HCT116 (cell line): Measurements from ENCODE around the gene KCTD19. TPM values are rescaled to one million over a fixed set of nuclear protein-coding genes. Genes with fewer than 3 reads are reported as not detected.

Experiments used
- ATAC-seq: fragments of 200-7000 bp; cut with Tn5 transposase; 2 replicates; pipeline ENCODE4 v1.9.1; 2020; ENCODE audit warnings: mild to moderate bottlenecking, moderate library complexity
- BruUV-seq: library from RNA; stranded (reverse); fragments of 400-500 nt; replicated peaks from 2 replicates; lab custom pipeline; 2021; lab: Mats Ljungman, UMichigan
- CTCF ChIA-PET: fragments of 300-600 bp; sonication (Branson Sonifier 250); formaldehyde crosslinking; loops from one replicate; lab custom pipeline; 2021; ENCODE audit warnings: antibody characterized with exemption; lab: Charles Lee
- POLR2A ChIA-PET: fragments of 300-600, 350-600 bp; sonication (Branson Sonifier 250); formaldehyde crosslinking; loops from one replicate; lab custom pipeline; 2021; ENCODE audit warnings: antibody characterized with exemption; lab: Charles Lee
- RAD21 ChIA-PET, 2 experiments: fragments of 300-600 bp; sonication (Branson Sonifier 250); formaldehyde crosslinking; loops; one replicate each; lab custom pipeline; 2023; ENCODE audit warnings: low total read pairs in 2 of 2; ENCODE audit not compliant: uncharacterized antibody in 2 of 2, unreplicated experiment in 2 of 2, low non-redundant PET in 1 of 2; lab: Charles Lee
- DNase-seq: peaks from one replicate; pipeline ENCODE4 v3.0.0-alpha.2; 2010; ENCODE audit warnings: low read depth, low spot score
- H2AFZ ChIP-seq: fragments of 200-600 bp; shearing (Covaris generic), sonication (generic); 2 replicates; pipeline ENCODE4 v1.6.1; 2017; ENCODE audit warnings: low read depth, mixed run types, mixed read lengths, antibody characterized with exemption, low read length; ENCODE audit not compliant: poor library complexity, severe bottlenecking
- H3K27ac ChIP-seq: 2 replicates; pipeline ENCODE4 v1.5.1; 2012; ENCODE audit warnings: low read depth, low read length
- H3K27me3 ChIP-seq: fragments of 200-600 bp; sonication (generic); 2 replicates; pipeline ENCODE4 v1.6.1; 2016; ENCODE audit warnings: mixed run types, low read length, mixed read lengths; ENCODE audit not compliant: insufficient read depth
- H3K36me3 ChIP-seq, 2 experiments: fragments of 200-500 bp in 1 of 2; fragments of 200-600 bp in 1 of 2; sonication (Bioruptor generic) in 1 of 2; sonication (generic) in 1 of 2; 2 replicates each; pipeline versions ENCODE4 v1.5.1 to v1.6.1; 2014 to 2016; ENCODE audit warnings: low read length in 2 of 2, inconsistent platforms in 1 of 2, mixed read lengths in 1 of 2, mixed run types in 1 of 2; ENCODE audit not compliant: insufficient read depth in 2 of 2, control insufficient read depth in 1 of 2
- H3K4me1 ChIP-seq, 2 experiments: fragments of 200-600 bp in 1 of 2; sonication (generic) in 1 of 2; 2 replicates each; pipeline versions ENCODE4 v1.5.1 to v1.6.1; 2012 to 2017; ENCODE audit warnings: low read length in 2 of 2, inconsistent platforms in 1 of 2, mild to moderate bottlenecking in 1 of 2, mixed read lengths in 1 of 2, mixed run types in 1 of 2, moderate library complexity in 1 of 2; ENCODE audit not compliant: insufficient read depth in 2 of 2, control insufficient read depth in 1 of 2
- H3K4me2 ChIP-seq: fragments of 200-600 bp; sonication (generic); 2 replicates; pipeline ENCODE4 v1.6.1; 2017; ENCODE audit warnings: mixed run types, low read length, mixed read lengths
- H3K4me3 ChIP-seq, 2 experiments: fragments of 200-600 bp in 1 of 2; sonication (generic) in 1 of 2; replicated peaks in 1 of 2; 2 replicates each; pipeline ENCODE4 v1.5.1; 2011 to 2016; ENCODE audit warnings: low read length in 2 of 2, control low read depth in 1 of 2, low read depth in 1 of 2, mild to moderate bottlenecking in 1 of 2, mixed read lengths in 1 of 2, mixed run types in 1 of 2
- H3K79me2 ChIP-seq: fragments of 200-600 bp; sonication (generic); 2 replicates; pipeline ENCODE4 v1.6.1; 2017; ENCODE audit warnings: mild to moderate bottlenecking, mixed run types, low read length, moderate library complexity, mixed read lengths; ENCODE audit not compliant: insufficient read depth
- H3K9ac ChIP-seq: fragments of 200-600 bp; sonication (generic); 2 replicates; pipeline ENCODE4 v1.6.1; 2016; ENCODE audit warnings: low read length, mixed read lengths
- H3K9me2 ChIP-seq: fragments of 200-600 bp; sonication (generic), shearing (Covaris generic); 2 replicates; pipeline ENCODE4 v1.6.1; 2017; ENCODE audit warnings: mixed run types, mild to moderate bottlenecking, moderate library complexity; ENCODE audit not compliant: insufficient read depth
- H3K9me3 ChIP-seq, 2 experiments: fragments of 200-500 bp in 1 of 2; fragments of 200-600 bp in 1 of 2; sonication (Bioruptor generic) in 1 of 2; sonication (generic) in 1 of 2; 2 replicates each; pipeline ENCODE4 v1.6.1; 2014 to 2017; ENCODE audit warnings: low read length in 2 of 2, mixed read lengths in 2 of 2, inconsistent platforms in 1 of 2, low read depth in 1 of 2, mild to moderate bottlenecking in 1 of 2, mixed run types in 1 of 2, moderate library complexity in 1 of 2; ENCODE audit not compliant: control insufficient read depth in 1 of 2, insufficient read depth in 1 of 2
- H4K20me1 ChIP-seq: fragments of 200-600 bp; sonication (generic), shearing (Covaris generic); 2 replicates; pipeline ENCODE4 v1.6.1; 2017; ENCODE audit warnings: mixed run types, mild to moderate bottlenecking, moderate library complexity; ENCODE audit not compliant: insufficient read depth
- EGR1 ChIP-seq: IDR thresholded peaks from 2 replicates; pipeline ENCODE4 v1.6.1; 2012; ENCODE audit warnings: low read depth
- ELF1 ChIP-seq: IDR thresholded peaks from 2 replicates; pipeline ENCODE4 v1.6.1; 2012; ENCODE audit warnings: low read depth, borderline replicate concordance
- EZH2 ChIP-seq: fragments of 200-600 bp; sonication (generic); IDR thresholded peaks from 2 replicates; pipeline ENCODE4 v1.6.1; 2017; ENCODE audit warnings: antibody characterized with exemption, mixed run types
- JUND ChIP-seq: IDR thresholded peaks from 2 replicates; pipeline ENCODE4 v1.6.1; 2012
- POLR2A ChIP-seq: IDR thresholded peaks from 2 replicates; pipeline ENCODE4 v1.7.0; 2011; ENCODE audit warnings: borderline replicate concordance; ENCODE audit not compliant: insufficient read depth, insufficient read length; ENCODE audit errors: extremely low read depth
- SP1 ChIP-seq: IDR thresholded peaks from 2 replicates; pipeline ENCODE4 v1.6.1; 2012; ENCODE audit warnings: low read depth
- TCF7L2 ChIP-seq: IDR thresholded peaks from 2 replicates; pipeline ENCODE4 v1.7.0; 2011; ENCODE audit warnings: borderline replicate concordance, inconsistent platforms; ENCODE audit not compliant: insufficient read depth, insufficient read length; ENCODE audit errors: extremely low read depth
- intact Hi-C: fragments of 100-400 bp; cut with micrococcal nuclease; formaldehyde crosslinking; loops from 2 replicates; pipeline ENCODE4 v1.10.0; 2022
- total RNA-seq: library from RNA; stranded (reverse); gene quantifications from one replicate; pipeline ENCODE4 v1.2.1, GENCODE V29; 2021; ENCODE audit not compliant: unreplicated experiment
- TF ChIP-seq, protein P1 (sequence below), 3 experiments: fragments of 200-600 bp in 1 of 3; sonication (generic) in 1 of 3; IDR thresholded peaks in 2 of 3; conservative IDR thresholded peaks in 1 of 3; 2 replicates each; pipeline ENCODE4 v1.5.1; 2012 to 2017; ENCODE audit warnings: low read depth in 2 of 3, low read length in 2 of 3, antibody characterized with exemption in 1 of 3, borderline replicate concordance in 1 of 3, control low read depth in 1 of 3, mild to moderate bottlenecking in 1 of 3, mixed read lengths in 1 of 3, mixed run types in 1 of 3, moderate library complexity in 1 of 3; ENCODE audit not compliant: insufficient read depth in 1 of 3
- TF ChIP-seq, protein P2 (sequence below): IDR thresholded peaks from 2 replicates; pipeline ENCODE4 v1.6.1; 2012

The KCTD19 gene
- total RNA-seq, 1 experiment from 2014 or later = not detected

DNA sequence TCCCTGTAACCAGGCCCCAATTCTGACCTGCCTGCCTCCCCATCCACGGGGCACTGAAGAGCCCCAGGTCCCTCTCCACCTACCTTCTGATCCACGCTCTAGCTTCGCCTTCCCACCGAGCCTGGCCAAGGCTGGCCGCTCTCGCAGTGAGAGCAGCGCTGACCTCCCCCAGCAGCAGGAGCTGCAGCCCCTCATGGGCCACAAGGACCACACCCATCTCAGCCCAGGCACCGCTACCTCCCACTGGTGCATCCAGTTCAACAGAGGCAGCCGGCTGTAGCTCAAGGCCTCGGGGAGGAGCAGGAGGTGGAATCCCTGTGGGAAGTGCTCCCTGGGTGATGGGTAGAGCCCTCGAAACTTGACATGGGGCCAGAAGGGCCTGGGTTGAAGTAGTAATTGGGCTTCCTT is 55.6 kb downstream of the KCTD19 start:
- no peak overlapping the region for H3K4me3 ChIP-seq
- no peak overlapping the region for H3K27ac ChIP-seq
- no peaks in the 10 kb centered on the region for H3K9me2 ChIP-seq
- H3K4me1 ChIP-seq = peaks cover 27 to 42% of the 10 kb centered on the region in 2 experiments
- RAD21 ChIA-PET = no interaction called here
- POLR2A ChIA-PET = interaction anchor here (0.6 to 1.0 kb wide), 2 partner anchors 79 to 93 kb away, joined by 3 read pairs; no protein-coding TSS in a partner anchor
- no peak overlapping the region for H3K4me2 ChIP-seq
- H3K27me3 ChIP-seq = no peaks in the 10 kb centered on the region
- CTCF ChIA-PET = interaction anchor here (1.4 kb wide), 1 partner anchor 10 kb away, joined by 6 read pairs; no protein-coding TSS in a partner anchor
- ATAC-seq (no peak), DNase-seq (no peak)
- BruUV-seq = no TSS peak
- H3K9ac ChIP-seq = no peak overlapping the region
- H3K9me3 ChIP-seq = no peaks in the 10 kb centered on the region
- H2AFZ ChIP-seq = no peak overlapping the region
- peaks cover 3 to 6% of the 10 kb centered on the region in 2 experiments; a peak in 2 of 4 replicates for H3K36me3 ChIP-seq
- peaks cover 7% of the 10 kb centered on the region; the same call in 1 of the 2 replicates for H3K79me2 ChIP-seq
- intact Hi-C loops = no loop called here
- H4K20me1 ChIP-seq = no peaks in the 10 kb centered on the region
- TF ChIP-seq JUND (no peak), SP1 (no peak), EZH2 (no peak), EGR1 (no peak), TCF7L2 (no peak), POLR2A (no peak), ELF1 (no peak)
- TF ChIP-seq, protein P1, sequence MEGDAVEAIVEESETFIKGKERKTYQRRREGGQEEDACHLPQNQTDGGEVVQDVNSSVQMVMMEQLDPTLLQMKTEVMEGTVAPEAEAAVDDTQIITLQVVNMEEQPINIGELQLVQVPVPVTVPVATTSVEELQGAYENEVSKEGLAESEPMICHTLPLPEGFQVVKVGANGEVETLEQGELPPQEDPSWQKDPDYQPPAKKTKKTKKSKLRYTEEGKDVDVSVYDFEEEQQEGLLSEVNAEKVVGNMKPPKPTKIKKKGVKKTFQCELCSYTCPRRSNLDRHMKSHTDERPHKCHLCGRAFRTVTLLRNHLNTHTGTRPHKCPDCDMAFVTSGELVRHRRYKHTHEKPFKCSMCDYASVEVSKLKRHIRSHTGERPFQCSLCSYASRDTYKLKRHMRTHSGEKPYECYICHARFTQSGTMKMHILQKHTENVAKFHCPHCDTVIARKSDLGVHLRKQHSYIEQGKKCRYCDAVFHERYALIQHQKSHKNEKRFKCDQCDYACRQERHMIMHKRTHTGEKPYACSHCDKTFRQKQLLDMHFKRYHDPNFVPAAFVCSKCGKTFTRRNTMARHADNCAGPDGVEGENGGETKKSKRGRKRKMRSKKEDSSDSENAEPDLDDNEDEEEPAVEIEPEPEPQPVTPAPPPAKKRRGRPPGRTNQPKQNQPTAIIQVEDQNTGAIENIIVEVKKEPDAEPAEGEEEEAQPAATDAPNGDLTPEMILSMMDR (IDR thresholded peaks at IDR 0.05 in 2 of 3, conservative IDR thresholded peaks at IDR 0.05 in 1 of 3; ENCODE audit: borderline replicate concordance in 1 of 3, insufficient read depth in 1 of 3, low read depth in 2 of 3, low read length in 2 of 3) = no peak
- TF ChIP-seq, protein P2, sequence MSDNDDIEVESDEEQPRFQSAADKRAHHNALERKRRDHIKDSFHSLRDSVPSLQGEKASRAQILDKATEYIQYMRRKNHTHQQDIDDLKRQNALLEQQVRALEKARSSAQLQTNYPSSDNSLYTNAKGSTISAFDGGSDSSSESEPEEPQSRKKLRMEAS = no peak
